GM18873 (cell line): ENCODE measurements around the gene SERPINA6.
"Not testable (repeated sequence)": the region's sequence is repeated elsewhere in the genome, so short reads cannot be mapped to it uniquely, and the experiment has no call there.

Experiments used
- ATAC-seq: cut with Tn5 transposase; IDR thresholded peaks from one replicate; pipeline ENCODE4 v1.9.1; 2021; ENCODE audit warnings: mild to moderate bottlenecking, moderate library complexity, moderate number of reproducible peaks; ENCODE audit not compliant: unreplicated experiment, low FRiP score

Gene SERPINA6

DNA sequence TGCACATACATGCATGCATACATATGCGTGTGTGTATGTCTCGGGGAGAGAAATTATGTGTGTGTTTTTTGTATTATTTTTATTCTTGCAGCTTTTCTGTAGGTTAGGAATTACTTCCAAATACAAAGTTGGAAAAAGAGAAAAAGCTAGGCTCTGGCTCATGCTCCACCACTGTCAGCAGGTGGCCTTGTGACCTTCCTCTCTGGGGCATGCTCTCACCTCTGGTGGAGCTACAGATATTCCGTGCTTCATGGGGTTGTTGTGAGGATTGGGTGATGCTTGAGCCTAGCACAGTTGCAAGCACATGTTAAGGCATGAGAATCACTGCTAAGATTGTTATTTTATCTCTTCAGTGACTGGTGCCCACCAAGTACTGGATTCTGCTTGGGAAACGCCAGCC, 6.7 kb upstream of the SERPINA6 start:
- ATAC-seq, result no peak

DNA sequence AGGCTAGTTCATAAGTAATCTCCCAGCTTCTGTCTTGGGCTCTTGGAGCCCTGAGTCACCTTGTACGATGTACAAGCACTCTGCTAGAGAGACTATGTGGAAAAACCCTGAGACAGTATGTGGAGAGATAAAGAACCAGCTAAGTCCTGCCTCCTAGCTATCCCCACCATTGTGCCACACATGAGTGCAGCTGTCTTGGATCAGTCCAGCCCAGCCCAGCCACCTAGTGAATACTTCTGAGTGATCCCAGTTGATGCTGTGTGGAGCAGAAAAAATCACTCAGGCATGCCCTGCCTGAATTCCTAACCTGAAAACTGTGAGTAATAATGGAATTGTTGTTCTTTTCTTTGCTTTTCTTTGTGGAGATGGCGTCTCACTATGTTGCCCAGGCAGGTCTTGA, 5.1 kb upstream of the SERPINA6 start:
- no peak for ATAC-seq

DNA sequence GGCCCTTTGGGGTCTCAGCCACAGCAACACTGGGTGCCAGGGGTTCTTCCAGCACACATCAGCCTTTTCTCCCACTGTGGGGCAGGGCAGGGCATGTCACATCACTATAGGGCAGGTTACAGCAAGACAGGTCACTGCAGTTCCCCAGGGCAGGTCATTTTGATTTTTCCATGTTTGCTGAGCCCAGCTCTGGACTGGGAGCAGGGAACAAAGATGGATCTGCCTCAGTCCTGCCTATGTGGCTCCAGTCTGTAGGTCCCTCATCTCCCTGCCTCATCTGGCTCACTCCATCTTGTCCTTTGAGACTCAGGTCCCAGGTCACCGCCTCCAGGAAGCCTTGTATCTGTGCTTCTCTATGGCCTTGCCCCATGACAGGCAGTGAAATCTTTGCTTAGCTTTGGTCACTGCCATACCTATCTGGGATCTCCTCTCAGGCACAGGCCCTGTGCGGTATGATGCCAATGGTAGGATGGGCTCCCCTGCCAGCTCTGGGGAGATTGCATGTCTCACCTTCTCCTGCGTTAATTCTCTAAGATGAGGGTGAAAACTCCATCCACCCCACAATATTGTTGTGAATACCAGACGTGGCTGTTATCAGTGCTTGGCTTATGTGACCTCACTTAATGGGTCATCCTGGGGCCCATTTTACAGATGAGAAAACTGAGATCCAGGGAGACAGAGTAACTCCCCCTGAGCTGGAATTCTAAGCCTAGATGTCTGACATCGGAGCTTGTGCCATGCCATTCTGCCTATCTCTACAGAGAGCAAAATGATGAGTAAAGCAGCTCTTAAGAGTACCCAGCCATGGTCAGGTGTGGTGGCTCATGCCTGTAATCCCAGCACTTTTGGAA, 1.5 kb downstream of the SERPINA6 start:
- ATAC-seq, result no peak

DNA sequence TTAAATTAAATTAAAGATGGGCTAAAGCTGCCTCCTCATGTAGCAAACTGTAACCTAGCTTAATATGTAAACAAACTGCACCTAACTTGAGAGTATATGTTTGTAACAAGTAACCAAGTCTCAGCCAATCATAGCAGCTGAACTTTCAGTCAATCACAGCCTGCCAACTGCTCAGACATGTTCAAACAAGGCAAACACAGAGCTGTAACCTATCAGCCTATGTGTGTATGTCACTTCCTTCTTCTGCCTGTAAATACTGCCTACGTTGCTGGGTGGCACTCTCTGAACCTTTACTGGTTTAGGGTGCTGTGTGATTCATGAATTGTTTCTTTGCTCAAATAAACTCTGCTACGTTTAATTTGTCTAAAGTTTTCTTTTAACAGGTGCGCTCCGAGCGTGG, 2.9 kb downstream of the SERPINA6 start:
- ATAC-seq, result no peak

DNA sequence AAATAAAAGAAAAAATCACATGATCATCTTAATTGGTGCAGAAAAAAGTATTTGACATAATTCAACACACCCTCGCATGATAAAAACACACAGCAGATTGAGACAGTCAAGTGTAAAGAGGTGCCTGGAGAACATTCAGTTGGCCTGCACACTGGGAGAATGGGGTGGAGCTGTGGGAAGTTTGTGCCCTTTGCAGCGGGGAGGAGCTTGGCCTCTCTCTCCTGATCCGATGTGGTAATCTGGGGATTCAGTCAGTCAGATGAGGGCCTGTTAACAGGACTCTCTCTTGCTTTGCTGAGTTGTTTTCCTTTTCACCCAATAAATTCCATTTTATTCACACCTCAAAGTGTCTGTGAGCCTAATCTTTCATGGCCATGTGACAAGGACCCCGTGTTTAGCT, 5.9 kb downstream of the SERPINA6 start:
- ATAC-seq, result no peak

DNA sequence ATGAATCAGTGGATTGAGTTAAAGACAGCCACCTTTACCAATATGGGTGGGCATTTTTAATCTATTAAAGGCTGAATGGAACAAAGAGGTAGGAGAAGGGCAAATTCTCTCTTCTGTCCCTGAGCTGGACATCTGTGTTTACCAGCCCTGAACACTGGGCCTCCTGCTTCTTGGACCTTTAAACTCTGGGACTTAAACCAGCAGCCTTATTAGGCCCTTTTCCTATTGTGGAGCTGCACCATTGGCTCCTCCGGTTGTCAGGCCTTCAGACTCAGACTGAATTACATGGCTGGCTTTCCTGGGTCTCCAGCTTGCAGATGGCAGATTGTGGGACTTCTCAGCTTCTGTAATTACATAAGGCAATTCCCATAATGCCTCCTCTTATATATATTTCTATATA, 6.4 kb downstream of the SERPINA6 start:
- no peak for ATAC-seq

DNA sequence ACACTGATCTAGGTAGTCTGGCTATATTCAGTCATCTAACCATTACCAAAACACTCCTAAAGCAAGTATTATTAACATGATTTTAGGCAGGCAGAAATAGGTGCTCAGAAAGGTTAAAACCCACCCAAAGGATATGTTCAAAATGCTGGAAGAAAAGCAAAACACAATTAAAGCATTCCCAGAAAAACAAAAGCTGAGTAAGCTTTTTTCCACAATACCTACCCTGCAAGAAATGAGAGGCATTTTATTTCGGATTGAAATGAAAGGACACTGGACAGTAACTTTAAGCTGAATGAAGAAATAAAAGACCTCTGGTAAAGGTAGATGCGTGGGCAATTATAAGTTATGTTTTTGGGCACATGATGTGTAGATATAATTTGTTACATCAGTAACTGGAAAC, 8.2 kb downstream of the SERPINA6 start:
- ATAC-seq, result no peak

DNA sequence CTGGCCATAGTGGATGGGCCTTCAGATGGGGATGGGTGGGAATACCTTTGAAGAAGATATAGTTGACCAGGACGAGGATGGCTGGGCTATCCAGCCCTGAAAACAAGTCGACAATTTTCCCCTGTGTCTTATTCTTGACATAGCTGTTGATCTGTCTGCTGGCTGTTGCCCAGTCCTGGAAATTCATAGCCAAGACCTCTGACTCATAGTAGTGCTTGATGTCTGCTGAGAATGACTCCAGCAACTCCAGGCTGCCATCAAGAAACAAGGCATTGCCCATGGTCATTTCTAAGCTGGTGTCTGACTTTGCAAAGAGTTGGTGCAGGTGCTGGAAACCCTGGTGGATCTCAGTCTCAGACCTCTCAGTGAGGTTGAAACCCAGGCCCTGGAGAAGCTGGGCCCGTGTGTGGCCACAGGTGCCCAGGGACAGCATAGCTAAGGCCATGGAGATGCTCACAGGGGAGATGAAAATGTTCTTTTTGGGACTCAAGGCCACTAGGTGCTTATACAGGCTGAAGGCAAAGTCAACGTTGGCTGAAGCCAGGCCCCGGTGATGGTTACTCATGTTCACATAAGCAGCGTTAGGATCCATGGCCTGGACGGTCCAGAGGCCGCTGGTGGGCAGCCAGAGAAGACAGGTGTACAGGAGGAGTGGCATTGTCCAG, 9.0 kb downstream of the SERPINA6 start:
- ATAC-seq, result no peak

DNA sequence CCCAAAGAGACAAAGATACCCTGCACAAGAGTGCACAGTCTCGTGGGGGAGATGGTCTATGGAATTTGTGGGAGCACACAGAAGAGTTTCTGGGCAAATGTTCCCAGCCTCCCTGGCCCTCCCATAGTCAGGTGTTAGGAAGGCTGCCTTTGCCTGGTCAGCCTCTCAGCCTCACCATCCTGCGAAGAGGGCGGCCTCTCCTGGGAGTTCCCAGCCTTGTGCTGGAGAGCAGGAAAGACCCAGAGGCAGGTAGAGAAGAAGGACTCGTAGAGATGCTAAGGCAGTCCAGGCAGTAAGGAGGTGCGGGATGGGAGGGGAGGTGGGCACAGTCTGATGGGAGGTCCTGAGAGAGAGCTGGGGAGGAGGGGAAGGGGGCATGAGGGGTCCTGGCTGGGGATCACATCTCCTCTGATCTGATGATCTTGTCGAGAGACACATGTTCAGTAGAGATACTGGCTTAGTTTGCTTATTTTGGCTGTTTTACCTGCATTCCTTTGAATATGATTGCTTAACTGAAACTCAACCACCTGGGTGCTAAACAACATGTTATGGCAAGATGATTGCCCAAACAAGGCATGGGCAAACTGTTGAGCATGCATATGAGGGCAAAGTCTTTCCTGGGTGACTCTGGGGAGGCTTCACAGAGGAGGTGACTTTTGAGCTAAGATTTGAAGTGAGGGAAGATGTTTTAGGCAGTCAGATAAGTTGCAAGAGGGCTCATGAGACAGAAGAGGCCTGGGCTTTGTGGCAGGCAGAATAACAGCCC, 10.5 kb downstream of the SERPINA6 start:
- no peak for ATAC-seq

DNA sequence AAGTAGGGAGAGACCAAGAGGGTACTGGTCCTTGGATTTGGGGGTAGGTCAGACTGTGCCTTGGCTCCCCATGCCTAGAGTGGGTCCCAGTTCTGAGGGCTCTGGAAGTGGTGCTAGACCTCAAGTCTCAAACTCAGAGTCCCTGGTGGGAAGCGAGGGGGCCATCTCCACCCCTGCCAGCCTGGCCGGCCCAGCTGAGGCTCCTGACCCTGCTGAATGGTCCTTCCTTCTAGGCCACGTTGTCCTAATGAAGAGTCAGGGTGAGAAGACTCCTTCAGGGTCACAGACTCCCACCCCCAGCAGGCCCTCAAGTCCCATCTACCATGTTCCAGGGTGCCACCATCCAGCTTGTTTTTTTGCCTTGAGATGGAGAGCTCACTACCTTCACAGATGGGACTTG, 12.9 kb downstream of the SERPINA6 start:
- ATAC-seq, result no peak

DNA sequence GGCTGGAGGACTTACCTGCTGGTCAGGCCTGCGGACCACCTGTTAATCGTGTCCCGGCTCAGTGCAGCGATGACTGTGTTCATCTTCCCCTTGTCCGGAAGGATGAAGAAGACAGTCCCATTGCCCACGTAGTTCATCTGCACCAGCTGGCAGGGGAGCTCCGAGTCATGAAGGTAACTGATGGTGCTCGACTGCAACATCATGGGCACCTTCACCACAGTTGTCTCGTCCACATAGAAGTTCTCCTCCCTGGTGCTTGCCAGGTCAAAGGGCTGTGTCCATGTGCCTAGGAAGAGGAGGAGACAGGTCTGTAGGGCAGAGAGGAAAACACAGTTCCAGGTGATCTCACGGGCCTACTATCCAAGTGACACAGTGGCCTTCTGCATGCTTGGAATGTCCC, 13.4 kb downstream of the SERPINA6 start:
- no peak for ATAC-seq

DNA sequence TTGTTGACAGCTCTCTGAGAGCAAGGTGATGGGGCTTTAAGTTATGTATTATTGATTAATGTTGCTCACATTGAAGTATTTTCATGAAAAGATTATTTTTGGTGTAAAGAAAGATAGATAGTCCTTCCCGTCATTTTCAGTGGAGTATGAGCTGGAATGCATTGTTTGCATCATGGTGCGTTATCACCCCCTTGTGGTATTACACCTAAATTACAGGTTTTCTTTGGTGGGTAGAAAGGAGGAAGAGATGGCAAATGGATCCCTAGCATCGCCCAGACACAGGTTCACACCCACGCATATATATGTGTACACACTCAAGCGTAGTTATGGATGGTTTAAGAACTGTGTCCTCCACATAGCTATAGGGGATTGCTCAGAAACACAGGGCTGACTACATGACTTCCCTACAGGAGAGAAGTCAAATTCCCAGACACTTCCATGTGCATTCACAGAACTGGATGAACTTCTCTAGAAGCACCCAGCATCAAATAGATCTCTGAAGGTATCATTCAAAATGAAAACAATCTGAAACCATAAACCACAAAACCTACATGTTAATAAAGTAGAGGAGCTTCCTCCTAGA, 15.6 kb downstream of the SERPINA6 start:
- no peak for ATAC-seq

DNA sequence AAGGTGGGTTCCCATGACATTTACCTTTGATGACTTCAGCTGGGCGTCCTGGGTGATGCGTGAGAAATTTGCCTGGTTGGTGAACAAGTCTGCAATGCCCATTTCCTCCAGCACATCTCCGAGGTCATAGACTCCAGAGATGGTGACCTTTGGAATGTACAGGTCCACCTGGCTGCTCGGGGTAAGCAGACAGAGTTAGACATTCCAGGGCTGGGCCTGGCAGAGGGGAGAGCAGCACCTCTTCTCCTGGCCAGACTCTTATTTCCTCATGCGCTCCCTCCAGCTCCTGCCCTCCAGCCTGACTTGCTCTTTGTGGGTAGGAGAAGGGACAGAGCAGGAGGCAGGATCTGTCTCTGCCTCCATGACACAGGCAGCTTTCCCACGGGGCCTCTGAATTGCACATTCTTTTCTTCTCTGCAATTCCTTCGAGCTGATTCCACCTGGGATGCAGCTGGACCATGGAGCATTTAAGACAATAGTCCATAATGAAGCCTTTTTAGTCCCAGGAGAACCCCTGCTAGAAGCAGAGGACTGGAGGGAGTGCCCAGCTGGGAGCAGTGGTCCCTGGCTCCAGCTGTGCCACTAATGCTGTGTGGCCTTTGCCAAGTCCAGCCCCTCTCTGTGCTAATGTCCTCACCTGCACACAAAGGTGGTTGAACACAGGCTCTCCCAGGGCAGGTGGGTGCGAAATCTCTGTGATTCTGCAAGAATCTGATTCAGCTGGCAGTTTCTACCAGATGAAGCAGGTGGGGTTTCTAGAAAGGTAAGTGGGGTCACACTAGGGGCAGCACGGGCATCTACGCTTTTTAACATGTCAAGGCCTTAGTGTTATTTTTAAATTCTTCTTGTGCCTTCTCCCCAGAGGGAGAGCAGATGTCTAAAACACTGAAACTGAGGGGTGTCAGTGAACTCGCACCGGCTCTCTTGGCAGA, 16.8 kb downstream of the SERPINA6 start:
- no peak for ATAC-seq

DNA sequence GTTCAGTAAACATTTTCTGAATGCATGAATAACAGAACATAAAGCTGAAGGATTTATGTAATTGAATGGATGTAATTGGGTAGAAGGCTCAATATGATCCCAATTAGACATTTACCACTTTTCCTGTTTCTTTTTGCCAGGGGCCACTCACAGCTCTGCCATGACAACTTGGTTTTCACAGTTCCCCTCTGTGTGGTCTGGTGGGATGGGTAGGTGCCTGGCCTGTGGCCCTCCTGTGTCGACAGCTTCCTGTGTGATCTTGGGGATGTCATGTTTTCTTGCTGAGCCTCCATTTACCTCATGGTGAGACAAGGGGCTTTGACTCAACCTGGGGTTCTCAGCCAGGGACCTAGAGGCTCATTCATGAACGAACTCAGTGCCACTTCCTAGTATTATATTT, 17.5 kb downstream of the SERPINA6 start:
- no peak for ATAC-seq

DNA sequence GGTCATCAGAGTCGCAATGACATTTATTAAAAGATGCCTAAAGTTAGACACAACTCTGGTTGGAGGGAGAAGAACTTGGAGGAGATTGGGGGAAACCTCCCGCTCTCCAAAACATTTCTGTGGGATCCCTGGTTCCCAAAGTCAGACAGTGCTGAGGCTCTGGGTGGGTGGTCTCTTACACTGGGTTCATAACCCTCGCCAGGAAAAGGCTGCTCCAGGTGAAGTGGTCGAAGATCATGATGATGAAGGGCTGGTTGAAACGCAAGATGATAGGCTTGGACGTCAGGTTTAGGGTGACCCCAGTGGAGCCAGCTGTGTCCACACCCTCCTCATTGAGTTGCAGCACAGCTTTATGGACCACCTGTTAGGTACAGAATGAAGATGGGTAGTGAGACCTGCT, 18.9 kb downstream of the SERPINA6 start:
- ATAC-seq, result no peak

DNA sequence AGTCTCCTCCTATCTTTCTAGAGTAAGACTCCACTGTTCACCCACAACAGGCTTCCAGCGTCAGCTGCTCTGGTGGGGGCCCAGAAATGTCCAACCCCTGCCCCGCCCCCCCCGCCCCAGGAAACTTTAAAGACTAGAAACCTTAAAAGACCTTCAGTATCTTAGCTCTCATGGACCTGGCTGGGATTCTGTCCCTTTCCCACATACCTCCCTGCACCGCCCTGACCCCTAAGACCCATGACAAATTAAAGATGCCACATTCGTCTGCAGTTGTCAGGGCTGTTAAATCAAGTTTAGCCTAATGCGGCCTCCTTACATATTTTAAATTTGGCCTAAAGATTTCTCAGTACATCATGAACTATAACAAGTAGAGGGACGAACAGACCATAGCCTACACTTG, 20.0 kb downstream of the SERPINA6 start:
- ATAC-seq, result no peak

DNA sequence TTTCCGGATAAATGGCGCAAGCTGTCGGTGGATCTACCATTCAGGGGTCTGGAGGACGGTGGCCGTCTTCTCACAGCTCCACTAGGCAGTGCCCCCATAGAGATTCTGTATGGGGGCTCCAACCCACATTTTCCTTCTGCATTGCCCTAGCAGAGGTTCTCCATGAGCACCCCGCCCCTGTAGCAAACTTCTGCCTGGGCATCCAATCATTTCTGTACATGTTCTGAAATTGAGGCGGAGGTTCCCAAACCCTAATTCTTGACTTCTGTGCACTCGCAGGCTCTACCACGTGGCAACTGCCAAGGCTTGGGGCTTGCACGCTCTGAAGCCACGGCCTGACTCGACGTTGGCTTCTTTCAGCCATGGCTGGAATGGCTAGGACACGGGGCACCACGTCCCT, 25.0 kb downstream of the SERPINA6 start:
- no peak for ATAC-seq

DNA sequence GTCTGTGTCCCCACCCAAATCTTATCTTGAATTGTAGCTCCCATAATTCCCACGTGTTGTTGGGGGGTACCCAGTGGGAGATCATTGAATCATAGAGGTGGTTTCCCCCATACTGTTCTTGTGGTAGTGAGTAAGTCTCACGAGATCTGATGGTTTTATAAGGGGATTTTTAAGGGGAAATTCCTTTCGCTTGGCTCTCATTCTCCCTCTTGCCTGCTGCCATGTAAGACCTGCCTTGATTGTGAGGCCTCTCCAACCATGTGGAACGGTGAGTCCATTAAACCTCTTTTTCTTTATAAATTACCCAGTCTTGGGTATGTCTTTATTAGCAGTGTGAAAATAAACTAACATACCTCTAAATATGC, 27.0 kb downstream of the SERPINA6 start:
- not testable (repeated sequence) for ATAC-seq

DNA sequence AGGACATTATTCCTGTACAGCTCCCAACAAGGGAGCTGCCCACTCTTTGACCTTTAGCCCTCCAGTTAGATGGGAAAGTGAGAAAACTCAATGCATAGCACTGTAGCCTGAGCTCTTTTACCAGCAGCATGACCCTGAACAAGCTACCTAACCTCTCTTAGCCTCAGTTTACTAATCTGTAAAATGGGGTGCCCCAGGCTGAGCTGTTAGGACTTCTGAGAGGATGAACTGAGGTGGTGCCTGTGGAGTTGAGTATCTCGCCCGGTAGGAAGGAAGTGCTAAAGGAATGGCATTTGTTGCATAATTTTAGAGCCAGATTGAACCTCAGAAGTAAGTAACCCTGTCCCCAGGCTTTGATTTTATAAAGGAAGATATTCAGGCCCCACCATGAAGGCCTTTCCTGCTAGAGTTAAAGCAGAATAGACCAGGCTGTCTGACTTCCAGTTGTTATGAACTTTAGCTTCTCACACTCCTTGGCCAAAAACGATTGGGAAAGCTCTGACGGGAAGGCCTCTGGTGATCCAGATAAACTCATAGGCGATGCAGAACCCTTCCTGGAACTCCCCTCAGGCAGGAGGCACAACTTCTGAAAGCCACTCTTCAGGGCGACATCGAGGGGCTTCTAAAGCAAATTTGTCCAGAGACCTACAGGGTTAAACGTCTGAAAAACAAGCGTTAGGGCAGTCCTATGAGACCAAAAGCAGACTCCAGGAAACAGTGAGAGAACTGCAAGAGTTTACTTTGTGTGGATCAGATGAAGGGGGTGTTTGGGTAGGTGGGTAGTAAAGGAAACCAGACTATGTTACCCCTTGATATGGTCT, 27.6 kb downstream of the SERPINA6 start:
- ATAC-seq, result no peak
